Left ventricle myocardium inferior (tissue), 1 donor: ENCODE data around the gene NXPH1. TPM values are rescaled to one million over a fixed set of nuclear protein-coding genes. Genes with fewer than 3 reads are reported as not detected.

Source experiments
- DNase-seq: peaks from one replicate; pipeline ENCODE4 v3.0.0-alpha.2; 2020
- H3K27ac ChIP-seq: fragments of 200-600 bp; replicated peaks from 2 replicates; pipeline ENCODE4 v1.8.0; 2021
- H3K27me3 ChIP-seq: fragments of 200-600 bp; 2 replicates; pipeline ENCODE4 v1.8.0; 2021; ENCODE audit warnings: low read depth
- H3K36me3 ChIP-seq: fragments of 200-600 bp; 2 replicates; pipeline ENCODE4 v1.8.0; 2021
- H3K4me1 ChIP-seq: fragments of 200-600 bp; 2 replicates; pipeline ENCODE4 v1.8.0; 2021
- H3K4me3 ChIP-seq: fragments of 200-600 bp; 2 replicates; pipeline ENCODE4 v1.8.0; 2021; ENCODE audit warnings: mild to moderate bottlenecking, moderate library complexity
- H3K9me3 ChIP-seq: fragments of 200-600 bp; replicated peaks from 2 replicates; pipeline ENCODE4 v1.8.0; 2021
- CTCF ChIP-seq: fragments of 200-600 bp; IDR thresholded peaks from 2 replicates; pipeline ENCODE4 v1.8.0; 2021; ENCODE audit warnings: antibody characterized with exemption, mild to moderate bottlenecking, borderline replicate concordance
- intact Hi-C: fragments of 100-400 bp; cut with micrococcal nuclease; formaldehyde crosslinking; loops from one replicate; pipeline ENCODE4 v1.11.0; 2022
- total RNA-seq: library from RNA; stranded (reverse); fragmentation: NEBNext Ultra II Directional; extraction: Animal tissue kit (Norgen Biotek cat#: 25700); gene quantifications from one replicate; pipeline ENCODE4 v1.2.1, GENCODE V29; 2021
- donor health status: DM: no; HTN: yes; CAD: no; lungs with severe emphysema.

The NXPH1 gene
- total RNA-seq, 1 donor from 2014 or later, result not detected

GRCh38 chr7:8507566-8507965 is 74.2 kb downstream of the NXPH1 start:
- TF ChIP-seq CTCF, result no peak
- peaks cover 20% of the 10 kb centered on the region for H3K9me3 ChIP-seq
- intact Hi-C loops, result no loop called here
- DNase-seq, result no peak
- no peak overlapping the region for H3K4me3 ChIP-seq
- no peak overlapping the region for H3K27ac ChIP-seq
- H3K36me3 ChIP-seq, result no peaks in the 10 kb centered on the region
- H3K27me3 ChIP-seq, result no peaks in the 10 kb centered on the region
- H3K4me1 ChIP-seq, result no peaks in the 10 kb centered on the region

GRCh38 chr7:8509621-8510020 is 76.2 kb downstream of the NXPH1 start:
- no peaks in the 10 kb centered on the region for H3K36me3 ChIP-seq
- H3K27me3 ChIP-seq, result no peaks in the 10 kb centered on the region
- intact Hi-C loops, result no loop called here
- H3K4me3 ChIP-seq, result no peak overlapping the region
- H3K9me3 ChIP-seq, result peaks cover 11% of the 10 kb centered on the region
- no peaks in the 10 kb centered on the region for H3K4me1 ChIP-seq
- no peak overlapping the region for H3K27ac ChIP-seq
- DNase-seq, result no peak
- no peak for TF ChIP-seq CTCF

- H3K27ac ChIP-seq, result no peak overlapping the region
- H3K36me3 ChIP-seq, result no peaks in the 10 kb centered on the region
- DNase-seq, result no peak
- no peak overlapping the region for H3K4me3 ChIP-seq
- intact Hi-C loops, result no loop called here
- H3K27me3 ChIP-seq, result no peaks in the 10 kb centered on the region
- no peak for TF ChIP-seq CTCF
- no peaks in the 10 kb centered on the region for H3K4me1 ChIP-seq
- H3K9me3 ChIP-seq, result no peaks in the 10 kb centered on the region
These were observed 78.4 kb downstream of the NXPH1 start for GRCh38 chr7:8511855-8512254.

- Histone ChIP-seq H3K27me3 (no peaks in the 10 kb centered on the region), H3K36me3 (no peaks in the 10 kb centered on the region), H3K4me3 (no peak overlapping the region), H3K27ac (no peak overlapping the region), H3K9me3 (no peaks in the 10 kb centered on the region), H3K4me1 (no peaks in the 10 kb centered on the region)
- no peak for DNase-seq
- TF ChIP-seq CTCF, result no peak
- intact Hi-C loops, result no loop called here
These were observed 81.5 kb downstream of the NXPH1 start for GRCh38 chr7:8514781-8515519.

GRCh38 chr7:8515640-8516185 is 82.3 kb downstream of the NXPH1 start:
- no peak for DNase-seq
- no peak for TF ChIP-seq CTCF

More at GRCh38 chr7:8515640-8516185, 82.3 kb downstream of the NXPH1 start:
- H3K27ac ChIP-seq, result no peak overlapping the region
- H3K4me1 ChIP-seq, result no peaks in the 10 kb centered on the region
- no peaks in the 10 kb centered on the region for H3K36me3 ChIP-seq
- H3K4me3 ChIP-seq, result no peak overlapping the region
- intact Hi-C loops, result no loop called here
- H3K27me3 ChIP-seq, result no peaks in the 10 kb centered on the region
- no peaks in the 10 kb centered on the region for H3K9me3 ChIP-seq
